Esophagus squamous epithelium (tissue), 5 donors: Measurements from ENCODE around the gene CNPY1. TPM values are rescaled to one million over a fixed set of nuclear protein-coding genes. Genes with fewer than 3 reads are reported as not detected.

ENCODE experiments used
- DNase-seq: peaks from one replicate; lab custom pipeline; 2025; lab: John Stamatoyannopoulos, UW
- H3K27ac ChIP-seq, 4 donors: fragments of 200-600 bp; sonication (generic); one replicate each; pipeline ENCODE4 v1.5.1; 2016 to 2019; ENCODE audit warnings: mild to moderate bottlenecking in 1 of 4
- H3K27me3 ChIP-seq, 4 donors: fragments of 200-600 bp; sonication (generic); 1 replicate in 3 of 4; 2 replicates in 1 of 4; pipeline versions ENCODE4 v1.5.1 to v1.6.0; 2017 to 2021; ENCODE audit warnings: antibody characterized with exemption in 1 of 4
- H3K36me3 ChIP-seq, 3 donors: fragments of 200-600 bp; sonication (generic); one replicate each; pipeline ENCODE4 v1.5.1; 2016 to 2019
- H3K4me1 ChIP-seq, 3 donors: fragments of 200-600 bp; sonication (generic); one replicate each; pipeline ENCODE4 v1.5.1; 2017 to 2019
- H3K4me3 ChIP-seq, 4 donors: fragments of 200-600 bp; sonication (generic); 1 replicate in 3 of 4; 2 replicates in 1 of 4; pipeline ENCODE4 v1.5.1; 2016 to 2019; ENCODE audit warnings: mild to moderate bottlenecking in 2 of 4, moderate library complexity in 1 of 4
- H3K9me3 ChIP-seq, 3 donors: fragments of 200-600 bp; sonication (generic); one replicate each; pipeline ENCODE4 v1.5.1; 2016 to 2019
- CTCF ChIP-seq, 6 experiments: fragments of 450-650 bp in 4 of 6; fragments of 200-600 bp in 2 of 6; sonication (generic) in 2 of 6; IDR thresholded peaks; one replicate each; pipeline ENCODE4 v1.5.1; 2016 to 2019; ENCODE audit warnings: antibody characterized with exemption in 6 of 6, mild to moderate bottlenecking in 4 of 6, moderate library complexity in 4 of 6
- POLR2A ChIP-seq, 4 donors: fragments of 450-650 bp; IDR thresholded peaks; one replicate each; pipeline ENCODE4 v1.6.1; 2017; ENCODE audit warnings: antibody characterized with exemption in 4 of 4, mild to moderate bottlenecking in 4 of 4, moderate library complexity in 3 of 4
- WGBS, 2 donors: methylation state at CpG; one replicate each; pipeline ENCODE4 v1.1.5; 2018; 5-methylcytosine and 5-hydroxymethylcytosine counted together
- intact Hi-C: fragments of 100-400 bp; cut with DNase I; formaldehyde crosslinking; loops from one replicate; pipeline ENCODE4 v1.15.0; 2022
- total RNA-seq, 4 donors: library from RNA; depleted of rRNA; stranded (reverse); fragments of >200 nt; gene quantifications; one replicate each; pipeline ENCODE4 v1.1.0, GENCODE V29; 2016
- donor health status: DM: yes; HTN: yes; CAD: no.

The CNPY1 gene
- total RNA-seq, 4 donors from 2014 or later, result not detected

GRCh38 chr7:155517969-155518368 is 28.4 kb downstream of the CNPY1 start:
- no peaks in the 10 kb centered on the region for H3K9me3 ChIP-seq
- H3K27ac ChIP-seq, result no peak overlapping the region
- no peaks in the 10 kb centered on the region for H3K4me1 ChIP-seq
- no peak overlapping the region for H3K4me3 ChIP-seq
- WGBS, 2 donors, result 56 to 70% methylated on average over 1 to 5 of the region's 5 CpGs
- DNase-seq, result no peak
- H3K36me3 ChIP-seq, result no peaks in the 10 kb centered on the region
- H3K27me3 ChIP-seq, result peaks cover 0 to 91% (median 0%) of the 10 kb centered on the region in 4 donors
- no peak for TF ChIP-seq CTCF (IDR thresholded peaks at IDR 0.05)
- TF ChIP-seq POLR2A (IDR thresholded peaks at IDR 0.05), result no peak
- intact Hi-C loops, result no loop called here

GRCh38 chr7:155517452-155517851 is 28.9 kb downstream of the CNPY1 start:
- TF ChIP-seq CTCF (IDR thresholded peaks at IDR 0.05) (no peak), POLR2A (IDR thresholded peaks at IDR 0.05) (no peak)
- DNase-seq, result no peak
- Histone ChIP-seq H3K27me3 (peaks cover 0 to 91% (median 0%) of the 10 kb centered on the region in 4 donors), H3K4me1 (no peaks in the 10 kb centered on the region), H3K9me3 (no peaks in the 10 kb centered on the region), H3K4me3 (no peak overlapping the region), H3K36me3 (no peaks in the 10 kb centered on the region), H3K27ac (no peak overlapping the region)
- WGBS, 2 donors, result 77 to 84% methylated on average over 6 to 7 of the region's 9 CpGs
- intact Hi-C loops, result no loop called here

- Histone ChIP-seq H3K4me1 (no peaks in the 10 kb centered on the region), H3K36me3 (no peaks in the 10 kb centered on the region), H3K4me3 (no peak overlapping the region), H3K9me3 (no peaks in the 10 kb centered on the region), H3K27me3 (peaks cover 0 to 91% (median 7%) of the 10 kb centered on the region in 4 donors), H3K27ac (no peak overlapping the region)
- TF ChIP-seq POLR2A (IDR thresholded peaks at IDR 0.05), result no peak
- TF ChIP-seq CTCF (IDR thresholded peaks at IDR 0.05), result no peak
- WGBS, 2 donors, result 69% methylated on average over 8 of the region's 12 CpGs; no CpG with 5 or more reads in 1 of the 2 donors
- DNase-seq, result no peak
- intact Hi-C loops, result no loop called here
Measured at GRCh38 chr7:155516466-155516865, 29.9 kb downstream of the CNPY1 start.

- Histone ChIP-seq H3K4me1 (no peaks in the 10 kb centered on the region), H3K4me3 (no peak overlapping the region), H3K27ac (no peak overlapping the region), H3K9me3 (no peaks in the 10 kb centered on the region), H3K36me3 (no peaks in the 10 kb centered on the region), H3K27me3 (peaks cover 0 to 91% (median 10%) of the 10 kb centered on the region in 4 donors)
- intact Hi-C loops, result no loop called here
- WGBS, 2 donors, result 54 to 64% methylated on average over 4 to 8 of the region's 11 CpGs
- no peak for DNase-seq
- TF ChIP-seq CTCF (IDR thresholded peaks at IDR 0.05), result no peak
- TF ChIP-seq POLR2A (IDR thresholded peaks at IDR 0.05), result no peak
Measured at GRCh38 chr7:155515318-155515717, 31.0 kb downstream of the CNPY1 start.

- no peak overlapping the region for H3K27ac ChIP-seq
- DNase-seq, result no peak
- WGBS, 2 donors, result 74 to 78% methylated on average over 6 to 8 of the region's 8 CpGs
- intact Hi-C loops, result no loop called here
- H3K4me1 ChIP-seq, result peaks cover 0 to 9% (median 4%) of the 10 kb centered on the region in 3 donors
- peaks cover 4 to 100% (median 15%) of the 10 kb centered on the region in 4 donors for H3K27me3 ChIP-seq
- H3K36me3 ChIP-seq, result no peaks in the 10 kb centered on the region
- no peak overlapping the region for H3K4me3 ChIP-seq
- TF ChIP-seq CTCF (IDR thresholded peaks at IDR 0.05) (no peak), POLR2A (IDR thresholded peaks at IDR 0.05) (no peak)
- H3K9me3 ChIP-seq, result no peaks in the 10 kb centered on the region
Measured at GRCh38 chr7:155514296-155514695, 32.1 kb downstream of the CNPY1 start.
